B cell (primary cell): ENCODE measurements around the gene ADGRD1.

Source experiments
- EZH2 ChIP-seq: IDR thresholded peaks from 2 replicates; pipeline ENCODE4 v1.6.1; 2012; ENCODE audit warnings: borderline replicate concordance, low read depth, mild to moderate bottlenecking, moderate library complexity, low read length; ENCODE audit not compliant: insufficient read depth, poor library complexity, severe bottlenecking
- TF ChIP-seq, protein P1 (sequence below): fragments of 200-600 bp; IDR thresholded peaks from one replicate; pipeline ENCODE4 v1.8.0; 2022; ENCODE audit warnings: antibody characterized with exemption, mild to moderate bottlenecking

DNA sequence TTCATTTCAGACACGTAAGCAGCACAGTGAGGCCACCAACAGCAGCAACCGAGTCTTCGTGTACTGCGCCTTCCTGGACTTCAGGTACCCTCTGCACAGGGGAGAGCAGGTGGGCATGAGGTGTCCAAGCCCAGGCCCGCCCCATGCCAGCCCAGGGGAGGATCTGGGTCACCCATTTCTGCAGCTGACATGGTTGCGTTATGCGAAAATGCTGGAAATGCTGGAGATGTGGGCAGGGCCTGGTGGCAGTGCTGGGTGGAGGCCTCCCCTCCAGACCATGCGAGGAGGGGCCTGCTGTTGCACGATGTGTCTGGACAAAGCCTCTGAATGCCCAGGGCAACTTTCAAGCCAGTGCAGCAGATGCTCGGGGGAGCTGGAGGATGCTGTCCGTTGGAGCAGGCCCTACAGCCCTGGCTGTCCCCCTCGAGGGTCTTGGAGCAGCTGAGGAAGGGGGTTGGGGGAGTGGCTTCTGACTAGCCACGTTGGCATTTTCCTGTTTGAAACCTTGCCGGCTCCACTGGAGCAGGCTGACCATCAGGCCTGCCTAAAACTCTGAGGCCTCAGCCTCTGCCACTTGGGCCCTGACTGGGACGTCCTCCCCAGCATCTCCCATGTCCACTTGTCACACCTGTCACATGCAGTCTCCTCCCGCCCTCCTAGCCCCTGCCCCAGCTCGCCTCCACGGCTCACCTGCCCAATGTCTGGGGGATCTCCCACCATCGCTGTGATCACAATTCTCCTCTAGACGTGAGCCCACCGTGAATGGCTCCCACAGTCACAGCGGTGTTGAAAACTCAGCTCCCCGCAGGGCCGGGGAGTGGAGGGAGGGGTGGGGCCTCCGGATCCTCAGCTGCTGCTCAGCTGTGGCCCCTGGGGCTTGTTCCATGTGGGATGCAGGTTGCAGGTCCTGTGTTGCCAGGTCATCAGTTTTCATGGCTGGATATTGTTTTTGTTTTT is 123.4 kb downstream of the ADGRD1 start:
- TF ChIP-seq EZH2: no peak
- TF ChIP-seq, protein P1, sequence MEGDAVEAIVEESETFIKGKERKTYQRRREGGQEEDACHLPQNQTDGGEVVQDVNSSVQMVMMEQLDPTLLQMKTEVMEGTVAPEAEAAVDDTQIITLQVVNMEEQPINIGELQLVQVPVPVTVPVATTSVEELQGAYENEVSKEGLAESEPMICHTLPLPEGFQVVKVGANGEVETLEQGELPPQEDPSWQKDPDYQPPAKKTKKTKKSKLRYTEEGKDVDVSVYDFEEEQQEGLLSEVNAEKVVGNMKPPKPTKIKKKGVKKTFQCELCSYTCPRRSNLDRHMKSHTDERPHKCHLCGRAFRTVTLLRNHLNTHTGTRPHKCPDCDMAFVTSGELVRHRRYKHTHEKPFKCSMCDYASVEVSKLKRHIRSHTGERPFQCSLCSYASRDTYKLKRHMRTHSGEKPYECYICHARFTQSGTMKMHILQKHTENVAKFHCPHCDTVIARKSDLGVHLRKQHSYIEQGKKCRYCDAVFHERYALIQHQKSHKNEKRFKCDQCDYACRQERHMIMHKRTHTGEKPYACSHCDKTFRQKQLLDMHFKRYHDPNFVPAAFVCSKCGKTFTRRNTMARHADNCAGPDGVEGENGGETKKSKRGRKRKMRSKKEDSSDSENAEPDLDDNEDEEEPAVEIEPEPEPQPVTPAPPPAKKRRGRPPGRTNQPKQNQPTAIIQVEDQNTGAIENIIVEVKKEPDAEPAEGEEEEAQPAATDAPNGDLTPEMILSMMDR: no peak
